ENCODE measurements around the gene IGF1.
"Not testable (repeated sequence)": the region's sequence is repeated elsewhere in the genome, so short reads cannot be mapped to it uniquely, and the experiment has no call there.

Gene IGF1

DNA sequence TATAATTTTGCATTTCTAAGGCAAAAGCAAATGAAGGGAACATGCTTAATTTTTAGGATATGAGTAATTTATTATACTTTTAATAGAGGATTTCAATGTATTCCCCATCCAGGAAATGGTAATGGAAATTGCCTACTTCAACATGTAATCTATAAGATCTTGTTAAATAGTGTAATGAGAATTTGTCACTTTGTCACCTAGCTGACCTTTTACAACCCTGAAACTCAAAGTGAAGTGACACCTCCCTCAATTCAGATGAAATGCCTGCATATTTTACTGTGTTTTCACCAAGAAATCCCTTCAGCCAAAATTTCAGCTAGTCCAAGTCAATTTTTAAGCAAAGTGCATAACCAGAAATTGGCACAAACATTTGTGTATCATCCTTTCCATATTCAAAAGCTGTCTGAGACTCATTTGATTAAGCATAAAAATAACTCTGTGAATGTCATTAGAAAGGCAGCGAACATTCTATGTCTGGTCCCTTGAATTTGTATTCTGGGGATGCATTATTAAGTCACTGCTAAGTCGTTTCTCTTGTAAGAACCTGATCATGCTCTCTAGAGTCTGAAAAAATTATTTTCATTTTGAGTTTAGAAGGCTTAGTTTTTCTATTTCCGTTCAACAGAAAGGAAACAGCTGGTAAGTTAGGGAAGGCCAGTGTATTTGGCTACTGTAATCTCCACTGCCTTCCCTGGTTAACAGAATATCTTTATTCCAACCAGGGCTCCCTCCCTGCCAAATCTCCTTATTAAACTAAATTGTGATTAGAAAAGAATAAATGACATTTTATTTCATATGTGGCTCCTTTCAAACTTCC lies 100.8 kb downstream of the IGF1 start:
- DNase-seq (ENCODE audit: low read depth in 2 of 2) = no peak

DNA sequence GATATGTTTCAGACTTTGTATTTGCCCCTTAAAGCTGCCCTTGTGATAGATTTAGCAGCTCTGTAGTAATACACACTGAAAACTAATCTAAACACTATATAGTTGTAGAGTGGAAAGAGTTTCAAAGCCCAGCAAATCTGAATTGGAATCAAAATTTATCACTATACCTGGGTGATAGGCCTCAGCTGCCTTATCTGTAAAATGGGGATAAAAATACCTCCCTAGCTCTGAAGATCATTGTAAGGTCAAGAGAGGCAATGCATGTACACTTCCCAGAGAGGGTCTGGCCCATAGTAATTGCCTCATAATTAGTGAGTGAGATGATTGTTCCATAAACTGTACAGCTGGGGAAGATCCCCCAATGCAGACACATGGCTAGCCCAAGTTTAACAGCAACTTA lies 103.6 kb downstream of the IGF1 start:
- DNase-seq (ENCODE audit: low read depth in 2 of 2) = no peak

DNA sequence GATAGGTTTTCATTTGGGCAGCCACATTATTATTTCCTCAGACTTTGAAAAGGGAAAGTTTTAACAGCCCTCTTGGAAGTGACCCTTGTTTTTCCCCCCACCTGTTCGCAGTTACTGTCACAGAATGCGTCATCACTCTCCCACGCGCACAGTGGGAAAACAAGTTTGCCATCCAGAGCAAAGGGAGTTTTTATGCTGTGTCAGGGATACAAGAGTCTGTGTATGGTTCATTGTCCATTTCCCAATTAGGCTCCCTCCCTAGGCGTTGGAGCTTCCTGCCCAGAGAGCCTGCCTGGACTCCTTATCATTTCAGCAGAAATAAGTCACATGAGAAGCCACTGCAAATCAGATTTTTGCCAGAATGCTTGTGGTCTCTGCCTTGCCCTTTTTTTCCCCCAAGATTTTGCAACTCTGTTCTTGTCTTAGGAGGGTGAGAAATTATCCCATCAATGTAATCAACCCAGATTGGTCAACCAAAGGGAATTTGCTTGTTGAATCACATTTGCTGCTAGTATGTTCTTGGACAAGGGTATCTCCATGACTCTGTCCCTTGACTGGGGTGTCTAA lies 104.1 kb downstream of the IGF1 start:
- DNase-seq (ENCODE audit: low read depth in 2 of 2) = no peak

DNA sequence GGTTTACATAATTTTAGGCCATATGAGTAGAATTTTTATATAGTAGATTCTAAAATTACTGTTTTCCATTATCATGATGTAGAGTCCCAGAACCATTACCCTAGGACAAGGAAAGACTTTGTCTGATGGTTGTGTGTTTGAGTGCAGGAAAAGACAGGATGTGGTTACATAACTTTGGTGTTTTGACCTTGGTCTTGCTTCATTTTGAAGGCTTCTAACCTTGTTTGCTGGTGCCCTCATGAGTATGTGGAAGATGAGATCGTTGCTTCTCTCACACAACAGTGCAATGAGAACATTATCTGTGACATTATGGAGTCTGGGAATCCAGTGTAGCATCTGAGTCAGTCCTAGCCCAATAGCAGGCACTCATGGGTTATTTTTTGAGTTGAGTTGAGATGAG lies 106.2 kb downstream of the IGF1 start:
- no peak for DNase-seq (ENCODE audit: low read depth in 2 of 2)

DNA sequence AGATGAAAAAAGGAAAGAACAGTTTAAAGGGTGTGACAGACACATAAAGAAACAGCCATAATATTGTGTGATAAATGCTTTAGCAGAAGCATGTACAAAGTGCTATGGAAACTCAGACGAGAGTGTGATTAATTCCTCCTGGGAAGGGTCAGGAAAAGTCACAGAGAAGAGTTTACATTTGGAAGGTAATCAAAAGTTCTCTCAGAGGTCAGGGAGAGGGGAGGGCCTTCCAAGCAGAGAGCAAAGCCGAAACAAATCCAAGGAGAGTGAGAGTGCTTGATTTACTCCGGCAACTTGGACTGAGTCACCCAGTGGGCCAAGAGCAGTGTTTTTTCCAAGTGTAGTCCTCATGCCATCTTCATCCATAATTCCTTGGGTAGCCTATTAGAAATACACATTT lies 108.3 kb downstream of the IGF1 start:
- no peak for DNase-seq (ENCODE audit: low read depth in 2 of 2)

DNA sequence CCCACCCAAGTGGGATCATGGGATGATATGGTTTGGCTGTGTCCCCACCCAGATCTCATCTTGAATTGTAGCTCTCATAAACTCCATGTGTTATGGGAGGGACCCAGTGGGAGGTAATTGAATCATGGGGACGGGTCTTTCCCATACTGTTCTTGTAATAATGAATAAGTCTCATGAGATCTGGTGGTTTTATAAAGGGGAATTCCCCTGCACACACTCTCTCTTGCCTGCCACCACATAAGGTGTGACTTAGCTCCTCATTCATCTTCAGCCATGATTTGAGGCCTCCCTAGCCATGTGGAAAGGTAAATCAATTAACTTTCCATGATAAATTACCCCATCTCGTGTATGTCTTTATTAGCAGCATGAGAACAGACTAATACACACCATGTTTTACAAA lies 109.2 kb downstream of the IGF1 start:
- no peak for DNase-seq (ENCODE audit: low read depth in 2 of 2)

DNA sequence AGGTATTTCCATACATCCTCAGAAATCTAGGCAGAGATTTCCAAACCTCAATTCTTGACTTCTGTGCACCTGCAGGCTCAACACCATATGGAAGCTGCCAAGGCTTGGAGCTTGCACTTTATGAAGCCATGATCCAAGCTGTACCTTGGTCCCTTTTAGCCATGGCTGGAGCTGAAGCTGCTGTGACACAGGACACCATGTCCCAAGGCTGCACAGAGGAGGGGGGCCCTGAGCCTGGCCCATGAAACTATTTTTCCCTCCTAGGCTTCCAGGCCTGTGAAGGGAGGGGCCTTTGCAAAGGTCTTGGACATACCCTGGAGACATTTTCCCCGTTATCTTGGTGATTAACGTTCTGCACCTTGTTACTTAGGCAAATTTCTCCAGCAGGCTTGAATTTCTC lies 110.5 kb downstream of the IGF1 start:
- DNase-seq (ENCODE audit: low read depth in 2 of 2) = no peak

DNA sequence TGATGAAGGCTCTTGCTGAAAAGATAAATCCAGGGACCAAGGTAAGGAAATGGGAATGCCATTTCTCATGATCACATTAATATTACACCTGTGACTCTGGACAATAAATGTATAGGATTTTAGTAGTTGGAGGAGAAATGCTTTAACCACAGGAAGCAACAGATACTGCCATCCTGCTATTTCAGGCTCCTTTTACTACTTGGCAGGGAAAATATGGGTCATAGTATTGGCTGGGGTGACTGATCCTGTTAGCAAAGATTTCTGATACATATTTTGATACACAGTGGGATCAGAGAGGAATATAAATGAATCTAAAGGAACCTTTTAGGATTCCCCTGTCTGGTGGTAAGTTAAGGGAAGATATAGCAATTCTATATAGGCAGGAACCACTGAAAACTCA lies 115.0 kb downstream of the IGF1 start:
- DNase-seq (ENCODE audit: low read depth in 2 of 2) = no peak

DNA sequence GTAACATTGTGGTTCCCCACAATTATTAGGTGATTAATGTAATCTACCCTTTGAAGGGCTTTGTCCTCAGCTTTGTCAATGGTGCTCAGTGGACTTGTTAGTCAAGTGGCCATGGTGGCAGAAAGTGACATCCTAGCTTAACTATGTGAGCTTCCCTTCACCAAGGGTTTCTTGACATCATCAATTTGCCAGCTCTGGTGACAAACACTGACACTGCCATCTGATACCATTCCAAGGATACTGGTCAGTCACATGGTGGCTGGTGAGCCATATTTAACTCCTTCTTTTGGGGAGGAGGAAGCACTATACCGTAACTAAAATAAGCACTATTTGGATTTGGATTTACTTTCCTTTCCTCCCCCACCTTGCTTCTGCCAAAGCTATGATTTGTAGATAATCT lies 115.7 kb downstream of the IGF1 start:
- no peak for DNase-seq (ENCODE audit: low read depth in 2 of 2)

DNA sequence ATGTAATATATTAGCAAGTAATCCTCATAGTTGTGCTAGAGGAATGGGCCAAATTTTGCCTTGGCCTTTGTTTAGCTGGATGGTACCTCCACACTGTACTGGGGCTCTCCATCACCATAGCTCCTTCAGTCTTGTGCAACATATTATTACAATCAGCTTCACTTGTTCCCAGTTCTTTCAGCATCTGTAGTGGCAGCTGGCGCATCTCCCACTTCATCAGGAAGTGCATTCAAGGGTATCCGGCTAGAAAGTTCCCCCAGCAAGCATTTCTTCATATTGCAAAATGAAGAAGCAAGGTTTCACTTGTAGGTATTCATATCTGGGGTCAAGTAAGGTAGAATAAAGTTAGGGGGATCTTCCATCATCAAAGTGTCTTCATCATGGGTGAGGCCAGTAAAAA lies 123.7 kb downstream of the IGF1 start:
- DNase-seq (ENCODE audit: low read depth in 2 of 2) = no peak

DNA sequence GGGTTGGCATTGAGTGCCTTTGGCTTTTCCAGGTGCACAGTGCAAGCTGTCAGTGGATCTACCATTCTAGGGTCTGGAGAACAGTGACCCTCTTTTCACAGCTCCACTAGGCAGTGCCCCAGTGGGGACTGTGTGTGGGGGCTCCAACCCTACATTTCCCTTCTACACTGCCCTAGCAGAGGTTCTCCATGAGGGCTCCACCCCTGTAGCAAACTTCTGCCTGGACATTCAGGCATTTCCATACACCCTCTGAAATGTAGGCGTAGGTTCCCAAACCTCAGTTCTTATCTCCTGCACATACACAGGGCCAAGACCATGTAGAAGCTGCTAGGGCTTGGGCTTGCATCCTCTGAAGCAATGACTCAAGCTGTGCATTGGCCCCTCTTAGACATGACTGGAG lies 126.1 kb downstream of the IGF1 start:
- DNase-seq (ENCODE audit: low read depth in 2 of 2) = not testable (repeated sequence)

DNA sequence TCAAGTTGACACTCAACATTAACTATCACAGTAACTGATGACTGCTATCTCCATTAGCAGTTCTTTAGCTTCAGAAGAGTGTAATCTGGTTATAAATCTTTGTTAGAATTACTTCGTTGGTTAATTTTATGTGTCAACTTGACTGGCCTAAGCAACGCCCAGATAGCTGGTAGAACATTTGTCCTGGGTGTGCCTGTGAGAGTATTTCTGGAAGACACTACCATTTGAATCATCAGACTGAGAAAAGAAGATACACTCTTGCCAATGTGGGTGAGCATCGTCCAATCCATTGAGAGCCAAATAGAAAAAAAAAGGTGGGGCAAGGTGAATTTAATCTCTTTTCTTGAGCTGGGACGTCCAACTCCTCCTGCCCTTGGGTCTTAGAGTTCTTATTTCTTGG lies 129.0 kb downstream of the IGF1 start:
- DNase-seq (ENCODE audit: low read depth in 2 of 2) = no peak

DNA sequence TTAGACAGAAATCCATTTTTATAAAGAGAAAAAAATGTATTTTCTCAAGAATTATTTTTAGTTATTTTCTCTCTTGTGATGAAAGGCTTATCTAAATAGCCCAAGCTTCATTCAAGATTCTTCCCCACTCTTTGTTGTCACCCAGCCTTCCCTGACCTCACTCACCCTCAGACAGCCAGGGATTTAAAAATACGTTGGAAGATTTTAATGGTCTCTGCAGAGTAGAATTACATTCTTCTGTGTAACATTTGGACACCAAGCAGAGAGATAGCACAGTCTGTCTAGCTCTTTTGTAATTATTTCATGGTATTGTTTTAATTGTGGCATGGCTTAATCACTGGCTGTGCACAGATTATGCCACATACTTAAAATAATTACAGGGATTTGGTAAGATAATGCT lies 130.3 kb downstream of the IGF1 start:
- no peak for DNase-seq (ENCODE audit: low read depth in 2 of 2)

DNA sequence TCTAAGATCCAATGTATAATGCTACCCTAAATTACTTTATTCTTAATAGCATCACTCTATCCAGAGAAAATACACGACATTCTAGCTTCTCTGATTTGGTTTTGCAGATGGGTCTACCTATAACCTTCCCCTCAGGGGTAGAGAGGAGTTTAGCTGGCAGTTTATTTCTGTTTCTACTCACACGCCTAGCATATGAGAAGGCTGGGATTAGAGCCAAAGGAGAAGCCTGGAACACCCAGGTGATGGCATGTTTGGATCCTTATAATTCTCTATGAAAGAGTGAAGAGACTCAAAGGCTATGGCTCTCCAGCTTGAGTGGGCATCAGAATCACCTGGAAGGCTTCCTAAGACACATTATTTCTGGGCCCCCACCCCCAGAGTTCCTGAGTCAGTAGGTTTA lies 131.3 kb downstream of the IGF1 start:
- DNase-seq (ENCODE audit: low read depth in 2 of 2) = no peak

DNA sequence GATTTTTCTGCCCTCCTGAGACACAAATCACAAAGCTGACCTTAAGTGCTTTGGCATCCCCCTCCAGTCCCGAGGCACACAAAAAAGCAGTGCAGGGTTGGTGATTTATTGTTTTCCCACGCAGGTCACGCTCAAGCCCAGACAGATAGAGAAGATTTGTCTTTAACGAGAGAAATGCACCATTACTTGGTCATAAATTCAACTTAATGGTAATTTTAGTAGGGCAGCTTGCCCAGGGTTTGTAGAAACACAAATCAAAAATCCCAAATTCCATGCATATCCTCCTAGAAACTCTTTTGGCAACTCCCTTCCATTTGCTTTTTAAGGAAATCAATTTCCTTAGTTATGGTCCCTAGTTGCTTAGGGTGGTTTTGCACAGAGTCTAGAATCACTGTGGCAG lies 132.6 kb downstream of the IGF1 start:
- DNase-seq (ENCODE audit: low read depth in 2 of 2) = no peak
